Cardiac septum (tissue), 1 donor: Measurements from ENCODE around the gene NFKB1. TPM values are rescaled to one million over a fixed set of nuclear protein-coding genes. Genes with fewer than 3 reads are reported as not detected.
"Not testable (repeated sequence)": the region's sequence is repeated elsewhere in the genome, so short reads cannot be mapped to it uniquely, and the experiment has no call there.

Experiments used
- DNase-seq: peaks from one replicate; pipeline ENCODE4 v3.0.0-alpha.2; 2020; ENCODE audit warnings: low spot score
- intact Hi-C: fragments of 100-400 bp; cut with DNase I; formaldehyde crosslinking; loops from one replicate; pipeline ENCODE4 v1.14.0; 2022
- total RNA-seq: library from RNA; stranded (reverse); fragmentation: NEBNext Ultra II Directional; extraction: Animal tissue kit (Norgen Biotek cat#: 25700); gene quantifications from one replicate; pipeline ENCODE4 v1.2.1, GENCODE V29; 2021
- donor health status: DM: no; HTN: no; CAD: no.

Gene NFKB1
- total RNA-seq, 1 donor from 2014 or later: 28.7 TPM

DNA sequence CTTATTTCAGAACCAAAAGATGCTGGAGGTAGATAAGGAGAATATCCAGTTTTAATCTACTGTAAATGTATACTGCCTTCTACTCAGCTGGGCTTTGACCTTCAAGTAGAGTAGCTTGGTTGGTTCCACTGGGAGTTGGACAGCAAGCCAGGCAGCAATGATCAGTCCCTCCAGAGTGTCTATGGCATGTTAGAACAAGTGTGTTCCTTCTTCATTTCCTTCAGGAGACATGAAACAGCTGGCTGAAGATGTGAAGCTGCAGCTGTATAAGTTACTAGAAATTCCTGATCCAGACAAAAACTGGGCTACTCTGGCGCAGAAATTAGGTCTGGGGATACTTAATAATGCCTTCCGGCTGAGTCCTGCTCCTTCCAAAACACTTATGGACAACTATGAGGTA is 111.1 kb downstream of the NFKB1 start:
- DNase-seq: no peak
- intact Hi-C loops: loop anchor here (5.0 kb wide), 1 partner anchor 110 kb away; the partner anchor contains the start of gene NFKB1

DNA sequence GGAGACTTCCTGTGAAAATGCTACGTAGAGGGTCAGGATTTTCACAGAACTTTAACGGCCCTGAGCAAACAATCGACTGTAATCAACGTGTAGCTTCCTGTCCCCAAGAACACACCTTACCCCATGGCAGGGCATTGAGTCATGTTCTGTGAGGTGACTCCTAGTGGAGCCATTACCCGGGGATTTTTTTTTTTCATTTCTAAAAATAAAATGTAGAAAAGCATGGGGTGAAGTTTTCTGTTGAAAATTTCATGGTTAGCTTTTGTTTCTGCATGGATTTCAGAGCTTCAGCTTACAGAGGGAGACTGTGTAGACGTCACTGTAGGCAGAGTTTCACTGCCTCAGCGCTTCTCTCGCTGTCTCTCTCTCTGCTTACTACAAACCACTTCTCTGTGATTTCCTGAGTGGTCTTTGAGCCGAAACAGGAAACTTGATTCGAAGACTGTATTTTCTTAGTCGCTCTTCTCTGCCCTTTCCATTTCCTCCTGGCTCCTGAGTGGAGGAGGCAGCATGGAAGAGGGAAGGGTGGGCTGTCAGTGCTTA is 111.7 kb downstream of the NFKB1 start:
- intact Hi-C loops: loop anchor here (5.0 kb wide), 1 partner anchor 111 kb away; the partner anchor contains the start of gene NFKB1
- DNase-seq: no peak

DNA sequence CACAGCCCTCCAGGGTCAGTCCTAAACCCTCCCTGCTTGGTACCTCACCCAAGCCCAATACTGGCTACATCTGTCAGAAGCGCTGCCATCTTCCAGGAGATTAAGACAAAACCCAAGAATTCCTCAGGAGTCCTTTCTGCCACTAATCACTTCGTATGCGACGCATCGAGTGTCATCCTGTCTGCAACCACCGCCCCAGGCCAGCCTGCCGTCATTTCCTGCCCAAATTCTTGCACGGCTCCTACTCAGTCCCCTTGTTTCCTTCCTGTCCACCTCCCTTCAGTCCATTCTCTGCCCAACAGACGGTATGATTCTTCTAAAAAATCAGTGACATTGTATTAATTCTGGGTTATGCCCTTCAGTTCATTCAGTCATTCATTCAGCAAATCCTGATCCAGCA is 113.6 kb downstream of the NFKB1 start:
- intact Hi-C loops: loop anchor here (5.0 kb wide), 1 partner anchor 112 kb away; the partner anchor contains the start of gene NFKB1
- no peak for DNase-seq

DNA sequence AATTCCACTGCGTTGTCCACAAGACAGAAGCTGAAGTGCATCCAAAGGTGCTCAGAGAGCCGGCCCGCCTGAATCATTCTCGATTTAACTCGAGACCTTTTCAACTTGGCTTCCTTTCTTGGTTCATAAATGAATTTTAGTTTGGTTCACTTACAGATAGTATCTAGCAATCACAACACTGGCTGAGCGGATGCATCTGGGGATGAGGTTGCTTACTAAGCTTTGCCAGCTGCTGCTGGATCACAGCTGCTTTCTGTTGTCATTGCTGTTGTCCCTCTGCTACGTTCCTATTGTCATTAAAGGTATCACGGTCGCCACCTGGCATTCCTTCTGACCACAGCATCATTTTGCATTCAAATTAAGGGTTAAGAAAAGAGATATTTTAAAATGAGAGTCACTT is 115.5 kb downstream of the NFKB1 start:
- intact Hi-C loops: no loop called here
- DNase-seq: no peak

DNA sequence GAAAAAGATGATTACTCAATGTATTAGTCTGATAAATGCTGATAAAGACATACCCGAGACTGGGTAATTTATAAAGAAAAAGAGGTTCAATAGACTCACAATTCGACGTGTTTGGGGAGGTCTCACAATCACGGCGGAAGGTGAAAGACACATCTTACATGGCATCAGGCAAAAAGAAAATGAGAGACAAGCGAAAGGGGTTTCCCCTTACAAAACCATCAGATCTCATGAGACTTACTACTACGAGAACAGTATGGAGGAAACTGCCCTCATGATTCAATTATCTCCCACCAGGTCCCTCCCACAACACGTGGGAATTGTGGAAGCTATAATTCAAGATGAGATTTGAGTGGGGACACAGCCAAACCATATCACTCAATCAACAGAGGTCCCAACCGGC is 117.9 kb downstream of the NFKB1 start:
- DNase-seq, intact Hi-C loops: not testable (repeated sequence)

- intact Hi-C loops: loop anchor here (1.0 to 5.0 kb wide), 4 partner anchors 173 to 472 kb away; partner anchors contain the start of gene UBE2D3
- DNase-seq: not testable (repeated sequence)
Observed at GRCh38 chr4:102619776-102620631, 118.8 kb downstream of the NFKB1 start.

- no peak for DNase-seq
- intact Hi-C loops: loop anchor here (1.0 to 5.0 kb wide), 4 partner anchors 174 to 471 kb away; partner anchors contain the start of gene UBE2D3
Observed at GRCh38 chr4:102620697-102621497, 119.7 kb downstream of the NFKB1 start.

GRCh38 chr4:102623622-102624021 is 122.5 kb downstream of the NFKB1 start:
- intact Hi-C loops: loop anchor here (5.0 kb wide), 3 partner anchors 176 to 469 kb away; partner anchors contain the start of gene UBE2D3
- DNase-seq: no peak

DNA sequence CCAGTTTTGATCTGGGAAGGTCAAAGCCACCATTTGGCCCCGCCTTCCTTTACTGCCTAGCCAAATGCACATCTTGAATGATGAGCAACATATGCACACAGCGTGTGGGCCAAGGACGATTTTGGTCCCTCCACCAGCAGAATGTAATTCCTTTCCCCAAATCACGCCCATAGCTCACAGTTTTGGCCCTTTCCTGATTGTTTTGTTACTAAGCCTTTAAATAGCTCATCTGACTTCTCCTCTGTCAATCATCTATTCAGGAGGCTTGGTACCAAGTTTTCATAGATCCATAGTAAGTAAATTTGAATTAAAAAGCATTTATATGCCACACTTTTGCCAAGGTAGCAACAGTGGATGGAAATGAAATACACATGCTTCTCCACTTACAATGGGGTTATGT is 123.3 kb downstream of the NFKB1 start:
- intact Hi-C loops: loop anchor here (5.0 kb wide), 3 partner anchors 177 to 468 kb away; partner anchors contain the start of gene UBE2D3
- DNase-seq: no peak

DNA sequence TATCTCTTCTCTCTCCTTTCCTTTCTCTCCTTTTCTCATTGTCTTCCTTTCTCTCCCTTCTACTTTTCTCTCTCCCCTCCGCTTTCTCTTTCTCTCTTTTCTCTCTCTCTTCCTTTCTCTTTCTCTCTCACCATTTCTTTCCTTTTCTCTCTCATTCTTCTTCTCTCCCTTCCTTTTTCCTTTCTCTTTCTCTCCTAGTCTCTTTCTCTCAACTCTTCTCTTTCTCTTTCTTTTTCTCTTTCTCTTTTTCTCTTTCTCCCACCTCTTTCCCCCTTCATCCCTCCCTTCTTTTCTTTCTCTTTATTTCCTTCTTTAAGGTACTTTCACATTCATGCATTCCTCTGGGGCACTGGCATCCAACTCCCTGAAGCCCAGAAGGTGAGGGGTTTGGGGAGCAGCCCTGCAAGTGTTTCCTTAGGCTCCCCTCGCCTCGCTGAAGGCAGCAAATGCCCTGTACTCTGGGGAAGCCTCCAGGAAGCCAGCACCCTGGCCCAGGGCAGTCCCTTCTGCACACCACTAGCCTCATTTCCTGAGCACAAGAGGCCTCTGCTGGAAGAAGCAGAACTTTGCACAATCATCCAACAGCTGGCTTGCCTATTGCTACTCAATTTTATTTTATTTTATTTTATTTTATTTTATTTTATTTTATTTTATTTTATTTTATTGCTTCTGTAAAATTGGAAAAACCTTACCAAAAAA is 124.2 kb downstream of the NFKB1 start:
- intact Hi-C loops: no loop called here
- no peak for DNase-seq

DNA sequence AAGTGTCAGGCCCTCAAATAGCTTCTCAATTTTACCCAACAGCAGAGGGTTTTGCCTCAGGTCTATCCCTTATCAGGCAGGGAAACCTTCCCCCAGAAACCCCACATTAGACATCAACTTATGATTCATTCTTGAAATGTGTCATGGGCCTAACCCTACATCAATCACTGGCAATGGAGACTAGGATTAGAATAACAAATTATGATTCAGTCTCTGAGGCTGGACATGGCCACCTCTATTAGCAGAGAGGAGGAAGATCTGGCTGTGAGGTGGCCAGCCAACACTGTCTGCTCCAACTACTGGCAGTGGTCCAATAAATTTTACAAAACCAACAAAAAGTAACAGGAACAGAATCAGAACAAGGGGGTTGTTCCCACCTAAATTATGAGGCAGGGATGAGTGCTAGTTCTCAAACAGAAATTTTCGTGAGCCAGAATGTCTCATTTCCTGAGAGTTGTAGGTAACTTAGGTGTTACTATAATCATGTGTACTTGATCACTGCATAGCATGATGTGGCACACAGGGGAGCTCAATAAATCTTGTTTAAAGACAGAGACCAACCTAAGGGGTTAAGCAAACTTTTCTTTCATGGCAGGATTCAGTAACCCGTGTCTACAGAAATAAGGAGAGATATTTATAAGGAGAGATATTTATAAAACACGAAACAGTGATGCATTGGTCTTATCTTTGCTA is 126.8 kb downstream of the NFKB1 start:
- intact Hi-C loops: no loop called here

DNA sequence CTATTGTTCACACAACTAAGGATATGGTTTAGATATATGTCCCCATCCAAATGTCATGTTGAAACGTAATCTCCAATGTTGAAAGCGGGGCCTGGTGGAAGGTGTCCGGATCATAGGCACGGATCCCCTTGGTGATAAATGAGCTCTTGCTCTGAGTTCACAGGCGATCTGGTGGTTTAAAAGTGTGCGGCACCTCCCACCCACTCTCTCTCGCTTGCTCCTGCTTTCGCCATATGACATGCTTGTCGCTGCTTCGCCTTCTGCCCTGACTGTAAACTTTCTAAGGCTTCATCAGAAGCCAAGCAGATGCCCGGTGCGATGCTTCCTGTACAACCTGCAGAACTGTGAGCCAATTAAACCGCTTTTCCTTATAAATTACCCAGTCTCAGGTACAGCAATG is 128.5 kb downstream of the NFKB1 start:
- DNase-seq: no peak
- intact Hi-C loops: no loop called here

More for the DNA sequence above, 126.8 kb downstream of the NFKB1 start:
- no peak for DNase-seq

DNA sequence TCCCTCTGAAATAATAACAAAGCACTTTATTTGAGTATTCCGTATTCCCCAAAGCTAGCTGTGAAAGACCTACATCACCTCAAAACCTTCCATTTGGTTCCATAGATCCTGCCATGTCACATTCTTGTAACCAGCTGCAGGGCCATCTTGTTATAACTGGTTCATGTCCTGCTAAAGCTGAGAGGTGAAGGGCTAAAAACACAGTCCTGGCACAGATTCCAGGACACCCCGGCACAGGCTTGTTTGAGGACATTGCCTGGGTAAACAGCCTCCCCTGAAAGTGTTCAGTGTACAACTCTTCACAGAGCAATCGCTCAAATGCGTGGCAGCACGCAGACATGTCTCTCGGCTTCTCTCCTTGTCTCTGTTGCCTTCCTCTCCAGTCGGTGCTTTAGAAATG is 130.5 kb downstream of the NFKB1 start:
- DNase-seq: no peak
- intact Hi-C loops: no loop called here

- intact Hi-C loops: no loop called here
- no peak for DNase-seq
Observed at GRCh38 chr4:102632241-102633065, 131.3 kb downstream of the NFKB1 start.

GRCh38 chr4:102633100-102633499 is 131.9 kb downstream of the NFKB1 start:
- intact Hi-C loops: no loop called here
- no peak for DNase-seq

- intact Hi-C loops: no loop called here
- no peak for DNase-seq
Observed at GRCh38 chr4:102637391-102637790, 136.2 kb downstream of the NFKB1 start.

GRCh38 chr4:102638621-102639020 is 137.5 kb downstream of the NFKB1 start:
- intact Hi-C loops: no loop called here
- no peak for DNase-seq

DNA sequence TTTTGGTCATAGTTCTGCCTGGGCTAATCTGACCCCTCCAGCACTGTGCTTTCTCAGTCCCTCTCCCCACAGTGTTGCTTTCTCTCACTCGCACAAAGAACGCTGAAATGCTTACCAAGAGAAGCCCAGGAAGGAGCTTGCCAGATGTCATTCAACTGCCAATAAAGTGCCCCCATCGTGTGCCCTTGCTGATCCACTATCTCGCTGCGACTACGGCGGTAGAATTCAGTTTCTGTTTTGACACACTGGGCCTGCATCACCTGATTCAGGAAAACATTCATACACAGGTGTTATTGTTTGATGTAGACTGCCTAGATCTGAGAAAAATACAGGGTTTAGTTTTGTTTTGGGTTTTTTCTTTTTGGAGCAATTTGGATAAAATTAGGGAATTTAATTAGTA is 138.4 kb downstream of the NFKB1 start:
- intact Hi-C loops: no loop called here
- DNase-seq: no peak
